Endothelial cell of umbilical vein (primary cell): Measurements from ENCODE around the gene RGS9.

ENCODE experiments used
- EZH2 ChIP-seq: IDR thresholded peaks from 2 replicates; pipeline ENCODE4 v1.6.1; 2012; ENCODE audit warnings: borderline replicate concordance, low read depth, mild to moderate bottlenecking, moderate library complexity, low read length, inconsistent platforms; ENCODE audit not compliant: severe bottlenecking
- JUN ChIP-seq: IDR thresholded peaks from 2 replicates; pipeline ENCODE4 v1.6.1; 2011; ENCODE audit warnings: borderline replicate concordance, low read depth; ENCODE audit not compliant: insufficient read length, insufficient read depth
- POLR2A ChIP-seq: IDR thresholded peaks from 2 replicates; pipeline ENCODE4 v1.6.1; 2012; ENCODE audit warnings: low read depth, mild to moderate bottlenecking, control low read depth, low read length
- POLR2AphosphoS5 ChIP-seq: IDR thresholded peaks from 2 replicates; pipeline ENCODE4 v1.6.1; 2012; ENCODE audit warnings: low read depth, mild to moderate bottlenecking, control low read depth, low read length, moderate library complexity; ENCODE audit not compliant: insufficient read depth
- TF ChIP-seq, protein P1 (sequence below), 2 donors: IDR thresholded peaks; 1 replicate in 1 of 2; 2 replicates in 1 of 2; pipeline ENCODE4 v1.5.1; 2011; ENCODE audit warnings: low read length in 2 of 2, mild to moderate bottlenecking in 2 of 2, moderate library complexity in 2 of 2, control low read depth in 1 of 2, inconsistent platforms in 1 of 2, low read depth in 1 of 2; ENCODE audit not compliant: insufficient read depth in 1 of 2; ENCODE audit errors: extremely low read depth in 1 of 2

DNA sequence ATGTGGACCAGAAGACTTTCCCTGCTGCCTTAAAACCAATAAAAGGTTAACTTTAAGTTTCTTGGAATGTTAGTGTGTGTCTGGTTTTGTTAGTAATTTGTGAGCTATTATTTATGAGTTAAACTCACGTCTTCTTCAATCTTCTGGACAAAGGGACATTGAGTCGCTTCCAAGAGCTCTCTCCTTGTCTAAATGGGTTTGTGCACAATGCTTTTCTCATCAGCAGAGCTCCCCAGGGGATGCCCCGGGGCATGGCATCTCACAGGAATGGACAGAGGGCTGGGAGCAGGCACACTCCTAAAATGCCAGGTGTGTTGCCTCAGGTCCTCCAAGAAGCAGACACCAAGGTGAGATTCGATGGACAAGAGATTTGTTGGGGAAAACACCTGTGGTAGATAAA is 90.5 kb downstream of the RGS9 start:
- TF ChIP-seq, protein P1, sequence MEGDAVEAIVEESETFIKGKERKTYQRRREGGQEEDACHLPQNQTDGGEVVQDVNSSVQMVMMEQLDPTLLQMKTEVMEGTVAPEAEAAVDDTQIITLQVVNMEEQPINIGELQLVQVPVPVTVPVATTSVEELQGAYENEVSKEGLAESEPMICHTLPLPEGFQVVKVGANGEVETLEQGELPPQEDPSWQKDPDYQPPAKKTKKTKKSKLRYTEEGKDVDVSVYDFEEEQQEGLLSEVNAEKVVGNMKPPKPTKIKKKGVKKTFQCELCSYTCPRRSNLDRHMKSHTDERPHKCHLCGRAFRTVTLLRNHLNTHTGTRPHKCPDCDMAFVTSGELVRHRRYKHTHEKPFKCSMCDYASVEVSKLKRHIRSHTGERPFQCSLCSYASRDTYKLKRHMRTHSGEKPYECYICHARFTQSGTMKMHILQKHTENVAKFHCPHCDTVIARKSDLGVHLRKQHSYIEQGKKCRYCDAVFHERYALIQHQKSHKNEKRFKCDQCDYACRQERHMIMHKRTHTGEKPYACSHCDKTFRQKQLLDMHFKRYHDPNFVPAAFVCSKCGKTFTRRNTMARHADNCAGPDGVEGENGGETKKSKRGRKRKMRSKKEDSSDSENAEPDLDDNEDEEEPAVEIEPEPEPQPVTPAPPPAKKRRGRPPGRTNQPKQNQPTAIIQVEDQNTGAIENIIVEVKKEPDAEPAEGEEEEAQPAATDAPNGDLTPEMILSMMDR (IDR thresholded peaks at IDR 0.05; ENCODE audit: extremely low read depth in 1 of 2, insufficient read depth in 1 of 2, low read depth in 1 of 2, low read length in 2 of 2) = no peak
- no peak for TF ChIP-seq POLR2AphosphoS5
- no peak for TF ChIP-seq EZH2
- TF ChIP-seq JUN = no peak
- TF ChIP-seq POLR2A = no peak
